B cell (primary cell): ENCODE measurements around the gene ERI2. TPM values are rescaled to one million over a fixed set of nuclear protein-coding genes. Genes with fewer than 3 reads are reported as not detected.

ENCODE experiments used
- ATAC-seq: fragments of 200-7000 bp; cut with Tn5 transposase; one replicate; pipeline ENCODE4 v1.10.0; 2021; ENCODE audit warnings: low read depth, mild to moderate bottlenecking, moderate number of reproducible peaks, moderate library complexity
- CTCF ChIA-PET: fragments of 350-600 bp; sonication (Branson Sonifier 250); formaldehyde crosslinking; loops from one replicate; lab custom pipeline; 2021; ENCODE audit warnings: antibody characterized with exemption, inconsistent platforms; lab: Charles Lee
- POLR2A ChIA-PET: fragments of 350-600 bp; sonication (Branson Sonifier 250); formaldehyde crosslinking; loops from one replicate; lab custom pipeline; 2021; ENCODE audit warnings: antibody characterized with exemption; lab: Charles Lee
- DNase-seq: peaks from one replicate; pipeline ENCODE4 v3.0.0; 2013
- H2AFZ ChIP-seq: 2 replicates; pipeline ENCODE4 v1.6.1; 2012; ENCODE audit warnings: mild to moderate bottlenecking, low read depth, low read length; ENCODE audit not compliant: insufficient read depth, poor library complexity, severe bottlenecking
- H3K27ac ChIP-seq, 2 donors: 1 replicate in 1 of 2; 2 replicates in 1 of 2; pipeline ENCODE4 v1.5.1; 2012 to 2013; ENCODE audit warnings: low read length in 2 of 2, mild to moderate bottlenecking in 2 of 2, moderate library complexity in 1 of 2
- H3K27me3 ChIP-seq, 4 experiments: fragments of 200-600 bp in 1 of 4; sonication (generic) in 1 of 4; replicated peaks in 1 of 4; 1 replicate in 2 of 4; 2 replicates in 2 of 4; pipeline versions ENCODE4 v1.6.1 to v1.7.0; 2013 to 2016; ENCODE audit warnings: low read length in 3 of 4, mild to moderate bottlenecking in 2 of 4, mixed read lengths in 1 of 4, moderate library complexity in 1 of 4; ENCODE audit not compliant: insufficient read depth in 4 of 4, control insufficient read depth in 3 of 4; ENCODE audit errors: control extremely low read depth in 1 of 4
- H3K36me3 ChIP-seq, 2 experiments: replicated peaks in 1 of 2; 1 replicate in 1 of 2; 2 replicates in 1 of 2; pipeline versions ENCODE4 v1.6.1 to v1.7.1; 2013; ENCODE audit warnings: low read length in 1 of 2; ENCODE audit not compliant: insufficient read depth in 2 of 2, control insufficient read depth in 1 of 2; ENCODE audit errors: control extremely low read depth in 1 of 2, extremely low read depth in 1 of 2
- H3K4me1 ChIP-seq, 2 donors: fragments of 200-600 bp in 1 of 2; sonication (generic) in 1 of 2; 1 replicate in 1 of 2; 2 replicates in 1 of 2; pipeline versions ENCODE4 v1.5.1 to v1.6.1; 2013 to 2017; ENCODE audit warnings: low read length in 2 of 2; ENCODE audit not compliant: control insufficient read depth in 2 of 2, insufficient read depth in 2 of 2
- H3K4me2 ChIP-seq: replicated peaks from 2 replicates; pipeline ENCODE3; 2012; ENCODE audit warnings: mild to moderate bottlenecking, low read depth, low read length; ENCODE audit not compliant: poor library complexity, severe bottlenecking
- H3K4me3 ChIP-seq, 5 experiments: fragments of 200-600 bp in 1 of 5; sonication (generic) in 1 of 5; 1 replicate in 3 of 5; 2 replicates in 2 of 5; pipeline versions ENCODE4 v1.5.1 to v1.7.0; 2011 to 2016; ENCODE audit warnings: low read length in 4 of 5, mild to moderate bottlenecking in 4 of 5, low read depth in 2 of 5, control low read depth in 1 of 5, moderate library complexity in 1 of 5; ENCODE audit not compliant: insufficient read depth in 1 of 5; ENCODE audit errors: control extremely low read depth in 1 of 5, extremely low read depth in 1 of 5
- H3K79me2 ChIP-seq: fragments of 200-600 bp; sonication (generic); one replicate; pipeline ENCODE4 v1.6.0; 2016; ENCODE audit warnings: low read length; ENCODE audit not compliant: control insufficient read depth, insufficient read depth
- H3K9ac ChIP-seq: fragments of 200-600 bp; sonication (generic); 2 replicates; pipeline ENCODE4 v1.6.1; 2017; ENCODE audit warnings: mild to moderate bottlenecking, low read length, moderate library complexity
- H3K9me3 ChIP-seq, 3 donors: one replicate each; pipeline versions ENCODE4 v1.6.1 to v1.7.1; 2013; ENCODE audit warnings: low read length in 2 of 3; ENCODE audit not compliant: control insufficient read depth in 2 of 3, insufficient read depth in 1 of 3; ENCODE audit errors: control extremely low read depth in 1 of 3
- H4K20me1 ChIP-seq: 2 replicates; pipeline ENCODE4 v1.6.0; 2012; ENCODE audit warnings: mild to moderate bottlenecking, low read length; ENCODE audit not compliant: insufficient read depth, control insufficient read depth, poor library complexity, severe bottlenecking
- H3K27ac Mint-ChIP-seq: one replicate; pipeline ENCODE4 v1.8.0; 2021; ENCODE audit warnings: mixed read lengths
- H3K27me3 Mint-ChIP-seq: one replicate; pipeline ENCODE4 v1.8.0; 2021; ENCODE audit warnings: mixed read lengths
- H3K4me1 Mint-ChIP-seq: one replicate; pipeline ENCODE4 v1.8.0; 2021; ENCODE audit warnings: mixed read lengths
- H3K4me3 Mint-ChIP-seq: one replicate; pipeline ENCODE4 v1.8.0; 2021; ENCODE audit warnings: mixed read lengths
- H3K9me3 Mint-ChIP-seq: one replicate; pipeline ENCODE4 v1.8.0; 2022; ENCODE audit warnings: mixed read lengths; ENCODE audit not compliant: insufficient read depth
- EZH2 ChIP-seq: IDR thresholded peaks from 2 replicates; pipeline ENCODE4 v1.6.1; 2012; ENCODE audit warnings: borderline replicate concordance, low read depth, mild to moderate bottlenecking, moderate library complexity, low read length; ENCODE audit not compliant: insufficient read depth, poor library complexity, severe bottlenecking
- WGBS: methylation state at CpG from one replicate; pipeline ENCODE4 v1.1.5; 2013; ENCODE audit warnings: missing lambda C conversion rate; ENCODE audit not compliant: insufficient coverage; 5-methylcytosine and 5-hydroxymethylcytosine counted together
- intact Hi-C: fragments of 100-400 bp; cut with micrococcal nuclease; formaldehyde crosslinking; loops from one replicate; pipeline ENCODE4 v1.10.0; 2022
- polyA plus RNA-seq: library from polyadenylated mRNA; depleted of rRNA; stranded (reverse); fragments of >200 nt; gene quantifications from 2 replicates; pipeline ENCODE4 v1.2.3, GENCODE V29; 2012
- total RNA-seq, 2 donors: library from RNA; stranded (reverse); fragments of 120-200 nt in 1 of 2; gene quantifications; 1 replicate in 1 of 2; 2 replicates in 1 of 2; pipeline versions ENCODE4 v1.2.3 to v1.2.4, GENCODE V29; 2013 to 2022
- TF ChIP-seq, protein P1 (sequence below): fragments of 200-600 bp; IDR thresholded peaks from one replicate; pipeline ENCODE4 v1.8.0; 2022; ENCODE audit warnings: antibody characterized with exemption, mild to moderate bottlenecking

ERI2 gene
- total and polyA plus RNA-seq, 2 donors (not counting 1 experiment from before 2014, with no cell fraction given): 1.6 to 4.9 TPM

DNA sequence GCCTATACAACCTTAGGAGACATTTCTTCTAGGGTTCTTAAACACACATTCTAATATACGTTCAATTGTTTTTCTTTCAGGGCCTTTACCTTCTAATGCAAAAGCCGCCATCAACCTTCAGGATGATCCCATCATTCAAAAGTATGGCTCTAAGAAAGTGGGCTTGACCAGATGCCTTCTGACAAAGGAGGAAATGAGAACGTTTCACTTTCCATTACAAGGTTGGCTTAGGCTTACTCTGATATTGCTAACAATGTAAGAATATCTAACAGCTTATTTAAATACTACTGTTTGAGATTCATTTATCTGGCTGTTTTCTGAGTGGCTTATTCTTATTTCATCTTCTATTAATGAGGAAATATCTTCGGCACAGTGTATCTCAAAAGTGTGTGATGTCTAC, 15.4 kb upstream of the ERI2 start:
- POLR2A ChIA-PET: no interaction called here
- WGBS: 83% methylated on average over 1 of the region's 4 CpGs

DNA sequence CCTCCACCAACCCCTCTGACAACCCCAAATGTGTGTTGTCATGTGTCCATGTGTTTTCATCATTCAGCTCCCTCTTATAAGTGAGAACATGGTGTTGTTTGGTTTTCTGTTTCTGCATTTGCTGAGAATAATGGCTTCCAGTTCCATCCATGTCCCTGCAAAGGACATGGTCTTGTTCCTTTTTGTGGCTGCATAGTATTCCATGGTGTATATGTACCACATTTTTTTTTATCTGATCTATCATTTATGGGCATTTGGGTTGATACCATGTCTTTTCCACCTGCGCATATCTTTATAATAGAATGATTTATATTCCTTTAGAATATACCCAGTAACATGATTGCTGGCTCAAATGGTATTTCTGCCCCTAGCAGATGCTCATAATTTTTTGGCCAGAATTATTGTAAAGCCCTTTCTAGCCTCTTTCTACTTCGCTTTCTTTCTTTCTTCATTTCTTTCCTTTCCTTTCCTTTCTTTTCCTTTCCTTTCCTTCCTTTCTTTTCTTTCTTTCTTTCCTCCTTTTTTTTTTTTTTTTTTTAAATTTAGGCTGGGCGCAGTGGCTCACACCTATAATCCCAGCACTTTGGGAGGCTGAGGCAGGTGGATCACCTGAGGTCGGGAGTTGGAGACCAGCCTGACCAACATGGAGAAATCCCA, 12.8 kb upstream of the ERI2 start:
- TF ChIP-seq EZH2: no peak
- ChIA-PET CTCF (no interaction called here), POLR2A (no interaction called here)
- no peaks in the 10 kb centered on the region for H3K4me1 ChIP-seq
- WGBS: no CpG with 5 or more reads among the region's 4 CpGs
- H3K27me3 Mint-ChIP-seq: no peaks in the 10 kb centered on the region
- H3K27ac Mint-ChIP-seq: no peak overlapping the region
- H3K36me3 ChIP-seq: no peaks in the 10 kb centered on the region
- intact Hi-C loops: no loop called here
- no peak overlapping the region for H2AFZ ChIP-seq
- no peak overlapping the region for H3K4me2 ChIP-seq
- H3K9me3 ChIP-seq: no peaks in the 10 kb centered on the region
- H3K9me3 Mint-ChIP-seq: peaks cover 2% of the 10 kb centered on the region
- H3K4me3 ChIP-seq: no peak overlapping the region
- no peaks in the 10 kb centered on the region for H4K20me1 ChIP-seq
- no peaks in the 10 kb centered on the region for H3K79me2 ChIP-seq
- no peaks in the 10 kb centered on the region for H3K27me3 ChIP-seq
- no peak overlapping the region for H3K9ac ChIP-seq
- H3K4me1 Mint-ChIP-seq: peaks cover 6% of the 10 kb centered on the region
- DNase-seq (no peak), ATAC-seq (no peak)
- H3K4me3 Mint-ChIP-seq: no peak overlapping the region
- no peak overlapping the region for H3K27ac ChIP-seq

More for the DNA sequence above, 15.4 kb upstream of the ERI2 start:
- Histone ChIP-seq H3K4me3 (no peak overlapping the region), H2AFZ (no peak overlapping the region), H3K79me2 (no peaks in the 10 kb centered on the region), H3K27me3 (no peaks in the 10 kb centered on the region), H3K4me2 (no peak overlapping the region), H3K9me3 (no peaks in the 10 kb centered on the region), H3K36me3 (no peaks in the 10 kb centered on the region), H3K27ac (no peak overlapping the region), H3K4me1 (no peaks in the 10 kb centered on the region), H3K9ac (no peak overlapping the region), H4K20me1 (no peaks in the 10 kb centered on the region)
- Mint-ChIP-seq H3K27me3 (no peaks in the 10 kb centered on the region), H3K27ac (no peak overlapping the region), H3K4me3 (no peak overlapping the region), H3K9me3 (peaks cover 2% of the 10 kb centered on the region), H3K4me1 (peaks cover 6% of the 10 kb centered on the region)
- DNase-seq (no peak), ATAC-seq (no peak)
- CTCF ChIA-PET: no interaction called here
- TF ChIP-seq, protein P1, sequence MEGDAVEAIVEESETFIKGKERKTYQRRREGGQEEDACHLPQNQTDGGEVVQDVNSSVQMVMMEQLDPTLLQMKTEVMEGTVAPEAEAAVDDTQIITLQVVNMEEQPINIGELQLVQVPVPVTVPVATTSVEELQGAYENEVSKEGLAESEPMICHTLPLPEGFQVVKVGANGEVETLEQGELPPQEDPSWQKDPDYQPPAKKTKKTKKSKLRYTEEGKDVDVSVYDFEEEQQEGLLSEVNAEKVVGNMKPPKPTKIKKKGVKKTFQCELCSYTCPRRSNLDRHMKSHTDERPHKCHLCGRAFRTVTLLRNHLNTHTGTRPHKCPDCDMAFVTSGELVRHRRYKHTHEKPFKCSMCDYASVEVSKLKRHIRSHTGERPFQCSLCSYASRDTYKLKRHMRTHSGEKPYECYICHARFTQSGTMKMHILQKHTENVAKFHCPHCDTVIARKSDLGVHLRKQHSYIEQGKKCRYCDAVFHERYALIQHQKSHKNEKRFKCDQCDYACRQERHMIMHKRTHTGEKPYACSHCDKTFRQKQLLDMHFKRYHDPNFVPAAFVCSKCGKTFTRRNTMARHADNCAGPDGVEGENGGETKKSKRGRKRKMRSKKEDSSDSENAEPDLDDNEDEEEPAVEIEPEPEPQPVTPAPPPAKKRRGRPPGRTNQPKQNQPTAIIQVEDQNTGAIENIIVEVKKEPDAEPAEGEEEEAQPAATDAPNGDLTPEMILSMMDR: no peak
- no peak for TF ChIP-seq EZH2
- intact Hi-C loops: no loop called here
